ENCODE measurements around the gene SPOCK2.

SPOCK2 gene

DNA sequence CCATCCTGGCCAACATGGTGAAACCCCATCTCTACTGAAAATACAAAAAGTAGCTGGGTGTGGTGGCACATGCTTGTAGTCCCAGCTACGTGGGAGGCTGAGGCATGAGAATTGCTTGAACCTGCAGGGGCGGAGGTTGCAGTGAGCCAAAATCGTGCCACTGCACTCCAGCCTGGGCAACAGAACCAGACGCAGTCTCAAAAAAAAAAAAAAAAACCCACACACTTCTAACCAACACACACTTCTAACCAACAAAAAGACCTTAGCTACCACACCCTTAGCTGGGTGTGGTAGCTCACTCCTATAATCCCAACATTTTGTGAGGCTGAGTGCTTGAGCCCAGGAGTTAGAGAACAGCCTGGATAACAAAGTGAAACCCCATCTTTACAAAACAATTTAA, 33.9 kb upstream of the SPOCK2 start:
- Mint-ChIP-seq H3K4me3 (no peak overlapping the region), H3K27me3 (ENCODE audit: low read depth, poor library complexity) (no peaks in the 10 kb centered on the region), H3K9me3 (peaks cover 11% of the 10 kb centered on the region), H3K27ac (no peak overlapping the region), H3K4me1 (peaks cover 18% of the 10 kb centered on the region), H3K36me3 (ENCODE audit: low read depth) (peaks cover 55% of the 10 kb centered on the region)
- DNase-seq: no peak
- TF ChIP-seq, protein P1, sequence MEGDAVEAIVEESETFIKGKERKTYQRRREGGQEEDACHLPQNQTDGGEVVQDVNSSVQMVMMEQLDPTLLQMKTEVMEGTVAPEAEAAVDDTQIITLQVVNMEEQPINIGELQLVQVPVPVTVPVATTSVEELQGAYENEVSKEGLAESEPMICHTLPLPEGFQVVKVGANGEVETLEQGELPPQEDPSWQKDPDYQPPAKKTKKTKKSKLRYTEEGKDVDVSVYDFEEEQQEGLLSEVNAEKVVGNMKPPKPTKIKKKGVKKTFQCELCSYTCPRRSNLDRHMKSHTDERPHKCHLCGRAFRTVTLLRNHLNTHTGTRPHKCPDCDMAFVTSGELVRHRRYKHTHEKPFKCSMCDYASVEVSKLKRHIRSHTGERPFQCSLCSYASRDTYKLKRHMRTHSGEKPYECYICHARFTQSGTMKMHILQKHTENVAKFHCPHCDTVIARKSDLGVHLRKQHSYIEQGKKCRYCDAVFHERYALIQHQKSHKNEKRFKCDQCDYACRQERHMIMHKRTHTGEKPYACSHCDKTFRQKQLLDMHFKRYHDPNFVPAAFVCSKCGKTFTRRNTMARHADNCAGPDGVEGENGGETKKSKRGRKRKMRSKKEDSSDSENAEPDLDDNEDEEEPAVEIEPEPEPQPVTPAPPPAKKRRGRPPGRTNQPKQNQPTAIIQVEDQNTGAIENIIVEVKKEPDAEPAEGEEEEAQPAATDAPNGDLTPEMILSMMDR (IDR thresholded peaks at IDR 0.05): no peak

- Mint-ChIP-seq H3K9me3 (peaks cover 17% of the 10 kb centered on the region), H3K4me1 (peaks cover 11% of the 10 kb centered on the region), H3K27me3 (ENCODE audit: low read depth, poor library complexity) (no peaks in the 10 kb centered on the region), H3K4me3 (no peak overlapping the region), H3K27ac (no peak overlapping the region), H3K36me3 (ENCODE audit: low read depth) (peaks cover 61% of the 10 kb centered on the region)
- TF ChIP-seq, protein P1 (IDR thresholded peaks at IDR 0.05): no peak
- no peak for DNase-seq
Observed at GRCh38 chr10:72121389-72121788, 33.0 kb upstream of the SPOCK2 start.

DNA sequence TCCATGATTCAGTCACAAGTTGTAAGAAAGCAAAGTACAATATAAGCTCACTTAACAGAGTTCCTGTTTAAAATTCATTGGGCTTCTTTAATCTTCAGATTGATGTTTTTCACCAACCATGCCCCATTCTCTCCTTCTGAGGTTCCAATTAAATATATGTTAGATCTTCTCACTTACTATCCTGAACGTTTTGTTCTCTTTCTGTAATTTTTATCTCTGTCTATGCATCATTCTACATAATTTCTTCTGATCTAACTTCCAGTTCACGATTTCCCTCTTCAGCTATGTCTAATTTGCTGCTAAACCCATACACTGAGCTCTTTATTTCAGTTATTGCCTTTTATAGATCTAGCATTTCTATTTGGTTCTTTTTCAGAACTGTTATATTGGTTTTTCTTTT, 28.0 kb upstream of the SPOCK2 start:
- Mint-ChIP-seq H3K27me3 (ENCODE audit: low read depth, poor library complexity) (no peaks in the 10 kb centered on the region), H3K36me3 (ENCODE audit: low read depth) (peaks cover 73% of the 10 kb centered on the region), H3K4me1 (no peaks in the 10 kb centered on the region), H3K9me3 (peaks cover 26% of the 10 kb centered on the region), H3K27ac (no peak overlapping the region), H3K4me3 (no peak overlapping the region)
- TF ChIP-seq, protein P1 (IDR thresholded peaks at IDR 0.05): no peak
- DNase-seq: no peak

DNA sequence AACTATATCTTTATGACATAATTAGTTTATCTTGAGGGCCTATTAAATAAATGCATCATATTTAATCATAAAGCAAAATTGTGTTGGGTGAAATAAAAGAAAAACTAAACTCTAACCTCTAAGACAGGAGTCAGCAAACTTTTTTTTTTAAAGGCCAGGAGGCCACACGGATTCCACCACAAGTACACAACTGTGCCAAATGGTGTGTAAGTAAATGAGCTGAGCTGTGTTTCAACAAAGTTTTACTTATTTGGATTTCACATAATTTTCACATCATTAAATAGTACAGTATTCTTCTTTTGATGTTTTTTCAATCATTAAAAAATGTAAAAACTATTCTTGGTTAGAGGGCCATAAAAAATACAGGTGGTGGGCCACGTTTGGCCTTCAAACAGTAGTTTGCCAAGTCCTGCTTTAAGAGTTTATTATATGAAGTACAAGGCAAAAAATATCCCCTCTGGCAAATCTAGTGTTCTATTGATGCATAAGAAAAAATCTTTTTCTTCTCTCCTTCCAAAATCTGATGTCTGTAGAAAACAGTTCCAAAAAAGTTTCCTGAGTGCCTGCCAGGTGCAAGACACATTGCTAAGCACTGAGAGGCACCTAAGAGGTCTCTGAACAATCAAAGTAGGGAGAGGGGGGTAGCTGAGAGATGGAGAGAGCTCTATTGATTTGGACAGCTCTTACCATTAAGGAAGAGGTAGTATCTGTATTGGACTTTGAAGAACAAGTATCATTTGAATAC, 26.5 kb upstream of the SPOCK2 start:
- no peak for DNase-seq
- Mint-ChIP-seq H3K27me3 (ENCODE audit: low read depth, poor library complexity) (no peaks in the 10 kb centered on the region), H3K4me1 (peaks cover 4% of the 10 kb centered on the region), H3K9me3 (peaks cover 24% of the 10 kb centered on the region), H3K27ac (peak overlapping the region; percentile 24), H3K36me3 (ENCODE audit: low read depth) (peaks cover 62% of the 10 kb centered on the region), H3K4me3 (no peak overlapping the region)
- TF ChIP-seq, protein P1 (IDR thresholded peaks at IDR 0.05): no peak

DNA sequence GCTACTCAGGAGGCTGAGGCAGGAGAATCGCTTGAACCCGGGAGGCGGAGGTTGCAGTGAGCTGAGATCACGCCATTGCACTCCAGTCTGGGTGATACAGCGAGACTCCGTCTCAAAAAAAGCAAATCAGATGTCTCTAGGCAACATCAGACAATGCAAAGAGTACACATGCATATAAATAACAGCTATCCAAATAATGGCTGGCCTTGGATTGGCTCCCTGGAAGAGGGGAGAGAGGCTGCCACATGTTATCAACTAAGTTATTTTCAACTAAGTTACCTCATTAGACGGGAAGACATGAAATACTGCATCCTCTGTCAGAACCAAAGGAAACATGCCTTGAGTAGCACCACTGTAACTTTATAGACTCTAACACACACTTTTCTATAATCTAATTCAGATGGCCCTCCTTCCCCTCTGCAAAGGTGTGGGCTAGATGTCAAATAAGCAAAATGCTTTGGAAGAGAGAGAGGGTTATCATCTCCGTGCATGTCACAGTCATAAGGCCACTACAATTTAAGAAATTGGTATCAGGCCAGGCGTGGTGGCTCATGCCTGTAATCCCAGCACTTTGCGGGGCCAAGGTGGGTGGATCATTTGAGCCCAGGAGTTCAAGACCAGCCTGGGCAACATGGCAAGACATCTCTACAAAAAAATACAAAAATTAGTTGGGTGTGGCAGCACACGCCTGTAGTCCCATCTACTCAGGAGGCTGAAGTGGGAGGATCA, 22.5 kb upstream of the SPOCK2 start:
- Mint-ChIP-seq H3K27me3 (ENCODE audit: low read depth, poor library complexity) (no peaks in the 10 kb centered on the region), H3K36me3 (ENCODE audit: low read depth) (peaks cover 30% of the 10 kb centered on the region), H3K27ac (no peak overlapping the region), H3K4me3 (no peak overlapping the region), H3K4me1 (peaks cover 17% of the 10 kb centered on the region), H3K9me3 (peaks cover 9% of the 10 kb centered on the region)
- TF ChIP-seq, protein P1 (IDR thresholded peaks at IDR 0.05): no peak
- no peak for DNase-seq
